MV-4-11 (cell line): ENCODE results near the gene CEP120.
A peak's percentile ranks its signal among the peaks of the same experiment; 100 is the strongest.
"Not testable (repeated sequence)": the region's sequence is repeated elsewhere in the genome, so short reads cannot be mapped to it uniquely, and the experiment has no call there.

ENCODE experiments used
- DNase-seq: peaks from one replicate; lab custom pipeline; 2025; lab: John Stamatoyannopoulos, UW

Gene CEP120

GRCh38 chr5:123423278-123424149, at the start of gene CEP120:
Gene CEP120, minus strand, starts transcription at chr5:123423403. Its CDS starts 405 bp downstream, at chr5:123422998.
- peak; percentile 99 for DNase-seq

GRCh38 chr5:123472150-123472924, 49.1 kb upstream of the CEP120 start:
- DNase-seq: no peak

- no peak for DNase-seq
These were observed 48.2 kb upstream of the CEP120 start for GRCh38 chr5:123471385-123471784.

GRCh38 chr5:123466839-123467238, 43.6 kb upstream of the CEP120 start:
- DNase-seq: not testable (repeated sequence)

GRCh38 chr5:123460296-123460729, 37.1 kb upstream of the CEP120 start:
- no peak for DNase-seq

GRCh38 chr5:123458994-123459393, 35.8 kb upstream of the CEP120 start:
- not testable (repeated sequence) for DNase-seq

- DNase-seq: no peak
These were observed 33.0 kb upstream of the CEP120 start for GRCh38 chr5:123456242-123456641.

GRCh38 chr5:123455640-123456039, 32.4 kb upstream of the CEP120 start:
- DNase-seq: peak; percentile 73

GRCh38 chr5:123455095-123455494, 31.9 kb upstream of the CEP120 start:
- no peak for DNase-seq

- peak; percentile 48 for DNase-seq
These were observed 31.2 kb upstream of the CEP120 start for GRCh38 chr5:123454259-123454911.

- DNase-seq: peak; percentile 26
These were observed 29.2 kb upstream of the CEP120 start for GRCh38 chr5:123452401-123452800.

- DNase-seq: no peak
These were observed 27.8 kb upstream of the CEP120 start for GRCh38 chr5:123451047-123451446.

GRCh38 chr5:123450640-123451039, 27.4 kb upstream of the CEP120 start:
- DNase-seq: no peak

- DNase-seq: peak; percentile 9
These were observed 26.9 kb upstream of the CEP120 start for GRCh38 chr5:123450114-123450513.

GRCh38 chr5:123449424-123449974, 26.3 kb upstream of the CEP120 start:
- DNase-seq: no peak

GRCh38 chr5:123448743-123449142, 25.5 kb upstream of the CEP120 start:
- DNase-seq: no peak

GRCh38 chr5:123448017-123448617, 24.9 kb upstream of the CEP120 start:
- no peak for DNase-seq

GRCh38 chr5:123444016-123444415, 20.8 kb upstream of the CEP120 start:
- DNase-seq: no peak

- no peak for DNase-seq
These were observed 18.2 kb upstream of the CEP120 start for GRCh38 chr5:123441408-123441807.

- no peak for DNase-seq
These were observed 17.4 kb upstream of the CEP120 start for GRCh38 chr5:123440456-123441181.

GRCh38 chr5:123439709-123440108, 16.5 kb upstream of the CEP120 start:
- DNase-seq: no peak
